IPS-15b (cell line): ENCODE measurements around the gene GPC6.
"Not testable (repeated sequence)": the region's sequence is repeated elsewhere in the genome, so short reads cannot be mapped to it uniquely, and the experiment has no call there.

Experiments used
- H3K27me3 ChIP-seq: one replicate; pipeline ENCODE4 v1.6.1; 2013; ENCODE audit warnings: low read length; ENCODE audit not compliant: control insufficient read depth, insufficient read depth
- H3K36me3 ChIP-seq: one replicate; pipeline ENCODE4 v1.6.1; 2013; ENCODE audit warnings: low read length; ENCODE audit not compliant: control insufficient read depth, insufficient read depth
- H3K4me1 ChIP-seq: one replicate; pipeline ENCODE4 v1.6.1; 2013; ENCODE audit warnings: mild to moderate bottlenecking, low read length; ENCODE audit not compliant: control insufficient read depth, insufficient read depth
- H3K4me3 ChIP-seq: one replicate; pipeline ENCODE4 v1.5.1; 2013; ENCODE audit warnings: low read depth, low read length
- H3K9ac ChIP-seq: one replicate; pipeline ENCODE4 v1.6.1; 2013; ENCODE audit warnings: low read depth, mild to moderate bottlenecking, low read length
- H3K9me3 ChIP-seq: one replicate; pipeline ENCODE4 v1.6.1; 2013; ENCODE audit warnings: mild to moderate bottlenecking, low read length; ENCODE audit not compliant: control insufficient read depth, insufficient read depth

GPC6 gene

DNA sequence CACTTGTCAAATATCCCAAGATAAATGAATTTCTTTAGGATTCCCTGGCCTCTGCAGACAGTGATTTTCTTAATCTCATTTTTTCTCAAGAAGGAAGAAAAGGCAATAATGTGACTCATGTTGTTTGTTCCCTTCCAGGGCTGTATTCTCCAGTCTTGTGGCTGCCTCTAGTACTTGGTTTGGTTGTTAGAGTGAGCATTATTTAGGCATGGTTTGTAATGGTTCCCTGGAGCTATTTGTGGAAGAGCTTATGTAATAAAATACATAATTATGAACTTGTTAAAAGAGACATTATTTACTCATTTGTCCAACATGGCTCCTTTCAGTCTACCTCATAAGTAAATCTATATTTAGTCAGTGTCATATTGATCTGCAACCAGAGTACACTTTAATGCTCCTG lies 982.5 kb downstream of the GPC6 start:
- Histone ChIP-seq H3K4me3 (no peak overlapping the region), H3K9ac (no peak overlapping the region)

DNA sequence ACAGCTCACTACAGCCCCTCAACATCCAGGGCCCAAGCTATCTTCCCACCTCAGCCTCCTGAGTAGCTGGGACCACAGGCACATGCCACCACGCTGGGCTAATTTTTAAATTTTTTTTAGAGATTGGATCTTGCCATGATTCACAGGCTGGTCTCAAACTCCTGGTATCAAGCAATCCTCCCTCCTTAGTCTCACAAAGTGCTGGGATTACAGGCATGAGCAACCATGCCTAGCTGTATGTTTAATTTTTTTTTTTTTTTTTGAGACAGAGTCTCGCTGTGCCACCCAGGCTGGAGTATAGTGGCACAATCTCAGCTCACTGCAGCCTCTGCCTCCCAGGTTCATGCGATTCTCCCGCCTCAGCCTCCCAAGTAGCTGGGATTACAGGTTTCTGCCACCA lies 983.3 kb downstream of the GPC6 start:
- not testable (repeated sequence) for H3K4me1 ChIP-seq, H3K9me3 ChIP-seq, H3K4me3 ChIP-seq, H3K9ac ChIP-seq, H3K27me3 ChIP-seq, H3K36me3 ChIP-seq

More for the DNA sequence above, 982.5 kb downstream of the GPC6 start:
- Histone ChIP-seq H3K36me3 (no peaks in the 10 kb centered on the region), H3K4me1 (no peaks in the 10 kb centered on the region), H3K9me3 (no peaks in the 10 kb centered on the region), H3K27me3 (no peaks in the 10 kb centered on the region)

DNA sequence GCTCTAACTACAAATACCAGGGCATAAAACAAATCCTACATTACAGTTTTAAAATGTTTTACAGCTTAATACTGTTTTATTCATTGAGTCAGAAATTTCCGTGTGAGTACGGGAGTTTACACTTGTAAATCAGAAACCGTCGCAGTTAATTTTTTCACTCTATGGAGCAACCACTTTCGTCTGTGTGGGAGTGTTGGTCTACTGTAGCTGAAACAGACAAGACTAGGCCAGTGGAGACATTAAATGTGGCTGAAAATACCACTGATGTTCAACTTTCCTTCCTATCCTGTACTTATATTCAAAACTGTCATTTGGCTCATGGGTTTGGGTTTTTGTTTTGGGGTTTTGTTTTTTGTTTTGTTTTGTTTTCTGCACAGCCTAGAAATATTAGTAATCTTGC lies 984.2 kb downstream of the GPC6 start:
- Histone ChIP-seq H3K36me3 (no peaks in the 10 kb centered on the region), H3K27me3 (no peaks in the 10 kb centered on the region), H3K4me1 (no peaks in the 10 kb centered on the region), H3K9me3 (no peaks in the 10 kb centered on the region), H3K4me3 (no peak overlapping the region), H3K9ac (no peak overlapping the region)

DNA sequence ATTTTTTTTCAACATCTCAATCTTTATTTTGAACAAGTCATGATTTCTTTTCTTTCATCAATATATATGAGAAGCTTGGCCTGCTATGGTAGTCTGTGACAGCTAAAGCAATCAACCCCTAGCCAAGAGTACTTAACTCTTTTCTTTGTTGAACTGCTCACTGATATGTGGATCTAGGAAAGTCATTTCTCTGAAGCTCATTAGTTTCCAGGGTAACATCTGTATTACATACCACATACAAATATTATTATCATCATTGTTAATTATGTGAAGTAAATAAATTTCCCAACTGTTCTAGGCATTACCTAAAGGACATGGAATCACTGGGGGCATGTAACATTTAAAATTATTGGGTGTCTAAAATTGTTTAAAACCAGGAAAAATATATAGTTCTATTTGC lies 985.6 kb downstream of the GPC6 start:
- Histone ChIP-seq H3K4me3 (no peak overlapping the region), H3K9me3 (no peaks in the 10 kb centered on the region), H3K9ac (no peak overlapping the region), H3K27me3 (no peaks in the 10 kb centered on the region), H3K4me1 (peaks cover under 1% of the 10 kb centered on the region), H3K36me3 (no peaks in the 10 kb centered on the region)

DNA sequence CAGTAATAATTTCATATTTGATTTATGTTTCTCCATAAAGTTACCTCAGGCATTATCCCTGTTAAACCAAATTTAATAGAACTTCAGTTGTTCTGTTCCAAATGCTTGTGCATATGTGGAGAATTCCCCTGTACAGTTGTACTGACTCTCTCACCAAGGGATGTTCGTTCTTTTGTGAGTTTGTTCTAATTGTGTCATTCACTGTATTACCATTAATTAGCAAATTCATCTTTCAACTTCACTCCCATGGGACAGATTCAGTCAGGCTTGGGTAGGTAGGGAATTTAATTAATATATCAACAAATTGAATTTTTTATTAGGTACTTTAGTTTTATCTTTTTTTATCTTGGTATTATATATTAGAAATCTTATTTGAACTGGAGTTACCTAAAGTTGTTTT lies 987.5 kb downstream of the GPC6 start:
- Histone ChIP-seq H3K9ac (no peak overlapping the region), H3K9me3 (no peaks in the 10 kb centered on the region), H3K27me3 (no peaks in the 10 kb centered on the region), H3K36me3 (no peaks in the 10 kb centered on the region), H3K4me3 (no peak overlapping the region), H3K4me1 (peaks cover 13% of the 10 kb centered on the region)

DNA sequence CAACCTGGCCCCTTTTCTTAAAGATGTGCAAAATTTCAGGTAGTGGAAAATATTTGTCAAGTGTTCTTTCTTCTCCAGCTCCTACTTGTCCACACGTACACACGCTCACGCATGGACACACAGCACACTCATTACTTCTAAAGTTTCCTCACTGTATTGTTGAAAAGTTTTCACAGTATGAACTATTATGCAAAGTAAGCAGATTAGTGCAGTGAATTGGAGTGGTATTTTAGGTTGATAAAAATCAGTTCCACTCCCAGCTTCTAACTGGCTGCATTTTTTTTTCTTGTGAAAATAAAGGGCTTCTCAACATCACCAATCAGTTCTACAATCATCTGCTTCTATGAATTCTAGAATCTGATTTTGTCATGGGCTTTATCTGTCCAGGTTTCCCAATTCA lies 988.4 kb downstream of the GPC6 start:
- no peaks in the 10 kb centered on the region for H3K27me3 ChIP-seq
- no peaks in the 10 kb centered on the region for H3K9me3 ChIP-seq
- H3K4me1 ChIP-seq: peaks cover 15% of the 10 kb centered on the region
- no peak overlapping the region for H3K9ac ChIP-seq
- H3K36me3 ChIP-seq: no peaks in the 10 kb centered on the region
- no peak overlapping the region for H3K4me3 ChIP-seq

DNA sequence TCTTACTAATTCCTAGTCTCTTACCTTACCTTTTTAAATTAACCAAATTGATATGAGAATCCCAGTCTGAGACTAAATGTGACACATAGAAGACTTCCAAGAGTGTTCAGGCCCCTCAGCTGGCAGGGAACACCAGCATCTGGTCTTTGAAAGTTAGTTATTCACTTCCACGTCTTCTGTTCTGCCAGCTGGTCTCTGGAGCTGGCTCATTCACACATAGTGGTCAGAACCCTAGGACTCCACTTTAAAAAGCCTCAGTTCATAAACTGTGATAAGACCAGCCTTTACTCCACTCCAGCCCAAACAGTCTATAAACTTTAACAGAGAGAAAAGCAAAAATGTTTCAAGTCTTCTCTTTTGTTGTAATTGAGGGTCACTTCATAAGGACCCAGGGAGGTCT lies 989.9 kb downstream of the GPC6 start:
- Histone ChIP-seq H3K4me3 (no peak overlapping the region), H3K9ac (no peak overlapping the region), H3K36me3 (no peaks in the 10 kb centered on the region)

DNA sequence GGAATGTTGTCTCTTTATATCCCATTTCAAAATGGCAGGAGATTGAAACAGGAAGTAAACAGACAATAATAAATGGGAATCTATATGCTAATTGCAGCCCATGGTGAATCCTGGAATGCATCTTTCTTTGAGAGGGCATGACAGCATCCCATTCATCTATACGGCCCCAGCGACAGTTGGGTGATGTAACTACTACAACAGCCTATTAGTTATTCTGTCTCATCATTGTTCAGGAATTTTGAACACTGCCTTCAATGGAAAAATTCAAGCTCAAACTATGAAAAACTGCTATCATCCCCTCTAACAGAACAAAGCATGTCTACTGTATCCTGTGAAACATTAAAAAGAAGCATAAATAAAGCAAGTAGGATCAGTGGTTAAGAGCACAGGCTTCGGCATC lies 990.8 kb downstream of the GPC6 start:
- no peaks in the 10 kb centered on the region for H3K27me3 ChIP-seq
- no peaks in the 10 kb centered on the region for H3K36me3 ChIP-seq
- H3K4me1 ChIP-seq: peaks cover 15% of the 10 kb centered on the region
- H3K9me3 ChIP-seq: no peaks in the 10 kb centered on the region
- no peak overlapping the region for H3K4me3 ChIP-seq
- H3K9ac ChIP-seq: no peak overlapping the region

More for the DNA sequence above, 989.9 kb downstream of the GPC6 start:
- H3K4me1 ChIP-seq: peaks cover 15% of the 10 kb centered on the region
- H3K27me3 ChIP-seq: no peaks in the 10 kb centered on the region
- H3K9me3 ChIP-seq: no peaks in the 10 kb centered on the region

DNA sequence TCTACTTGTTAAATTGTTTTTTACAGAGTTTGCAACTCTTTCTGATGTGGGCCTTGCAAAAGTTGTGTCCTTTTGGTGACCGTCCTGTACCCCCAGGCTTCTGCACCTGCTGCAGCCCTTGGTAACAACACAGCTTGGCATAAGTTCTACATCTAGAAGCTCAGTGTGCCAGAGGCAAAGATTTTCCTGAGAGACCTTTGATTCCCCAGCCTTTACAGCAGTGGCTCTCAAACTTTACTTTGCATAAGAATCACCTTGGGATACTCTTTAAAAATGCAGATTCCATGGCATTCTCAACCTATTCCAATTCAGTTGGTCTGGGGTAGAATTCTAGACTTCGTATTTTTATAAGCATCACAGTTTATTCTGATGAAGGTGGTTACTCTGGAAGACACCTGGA lies 991.9 kb downstream of the GPC6 start:
- H3K4me3 ChIP-seq: no peak overlapping the region
- H3K9ac ChIP-seq: no peak overlapping the region
- H3K27me3 ChIP-seq: no peaks in the 10 kb centered on the region
- no peaks in the 10 kb centered on the region for H3K36me3 ChIP-seq
- peaks cover 15% of the 10 kb centered on the region for H3K4me1 ChIP-seq
- H3K9me3 ChIP-seq: no peaks in the 10 kb centered on the region

DNA sequence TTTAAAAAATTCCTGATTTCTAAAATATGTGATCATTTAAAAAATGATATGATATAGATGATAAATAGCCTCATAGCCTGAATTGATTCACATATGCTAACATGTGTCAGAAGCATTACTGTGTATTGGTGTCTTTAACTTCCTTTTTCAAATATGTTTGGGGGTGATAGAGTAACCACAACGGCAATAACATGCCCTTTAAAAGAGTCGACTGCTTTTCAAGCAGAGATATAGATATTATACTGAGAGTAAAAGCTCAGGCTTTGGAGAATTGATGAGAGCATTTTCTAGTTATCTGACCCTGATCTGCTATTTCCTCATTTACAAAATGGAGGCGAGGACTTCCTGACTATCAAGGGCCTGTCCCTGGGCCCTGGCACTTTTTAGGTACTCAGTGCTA lies 992.3 kb downstream of the GPC6 start:
- Histone ChIP-seq H3K9ac (no peak overlapping the region), H3K9me3 (no peaks in the 10 kb centered on the region), H3K36me3 (no peaks in the 10 kb centered on the region), H3K4me1 (peaks cover 15% of the 10 kb centered on the region), H3K27me3 (no peaks in the 10 kb centered on the region), H3K4me3 (no peak overlapping the region)

DNA sequence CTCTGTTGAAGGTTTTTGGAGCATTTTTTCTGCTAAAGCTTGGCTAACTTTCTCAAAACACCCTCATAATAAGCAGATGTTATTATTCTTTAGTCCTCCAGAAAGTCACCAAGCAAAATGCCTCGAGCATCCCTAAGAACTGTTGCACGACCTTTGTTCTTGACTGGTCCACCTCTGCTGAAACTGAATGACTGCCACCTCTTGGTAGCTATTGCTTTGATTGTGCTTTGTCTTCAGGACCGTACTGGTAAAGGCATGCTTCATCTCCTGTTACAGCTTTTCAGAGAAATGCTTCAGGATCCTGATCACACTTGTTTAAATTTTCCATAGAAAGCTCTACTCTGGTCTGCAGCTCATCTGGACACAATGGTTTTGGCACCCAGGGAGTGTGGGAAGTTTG lies 998.1 kb downstream of the GPC6 start:
- Histone ChIP-seq H3K4me1 (no peaks in the 10 kb centered on the region), H3K27me3 (no peaks in the 10 kb centered on the region), H3K36me3 (no peaks in the 10 kb centered on the region), H3K9ac (no peak overlapping the region), H3K9me3 (no peaks in the 10 kb centered on the region), H3K4me3 (no peak overlapping the region)

DNA sequence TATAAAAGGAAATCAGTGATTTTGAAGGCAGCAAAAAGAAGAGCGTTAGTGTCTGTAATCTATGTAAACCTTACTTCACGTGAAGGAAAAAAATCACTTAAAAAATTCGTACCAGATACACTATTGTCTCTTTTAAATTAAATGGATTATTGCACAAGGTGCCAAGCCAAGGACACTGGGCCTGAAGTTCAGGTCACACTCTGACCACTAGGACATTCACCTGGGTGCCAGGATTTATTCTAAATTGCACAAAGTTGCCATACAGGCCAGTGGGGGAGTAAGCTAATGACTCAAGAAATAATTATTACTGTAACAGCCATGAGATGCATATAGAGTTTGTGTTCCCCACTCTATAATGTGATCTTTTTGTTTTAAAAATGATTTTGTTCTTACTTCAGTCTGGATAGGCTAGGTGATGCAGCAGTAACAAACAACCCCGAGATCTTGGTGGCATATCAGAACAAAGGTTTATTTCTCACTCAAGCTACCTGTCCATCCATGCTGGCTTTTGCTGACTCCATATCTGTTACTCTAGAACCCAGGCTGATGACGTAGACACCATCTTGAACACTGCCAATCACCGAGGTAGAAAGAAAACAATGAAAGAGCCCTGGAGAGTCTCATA lies 1000.8 kb downstream of the GPC6 start:
- H3K9me3 ChIP-seq: no peaks in the 10 kb centered on the region

More for the DNA sequence above, 1000.8 kb downstream of the GPC6 start:
- no peak overlapping the region for H3K4me3 ChIP-seq
- H3K36me3 ChIP-seq: no peaks in the 10 kb centered on the region
- H3K9ac ChIP-seq: no peak overlapping the region
- H3K27me3 ChIP-seq: no peaks in the 10 kb centered on the region
- H3K4me1 ChIP-seq: no peaks in the 10 kb centered on the region
